H1 (cell line): Measurements from ENCODE around the gene PAX7.

Experiments
- EZH2 ChIP-seq: fragments of 200-600 bp; sonication (generic); IDR thresholded peaks from 2 replicates; pipeline ENCODE4 v1.7.1; 2012; ENCODE audit warnings: low read depth, mild to moderate bottlenecking, moderate library complexity, low read length, inconsistent platforms; ENCODE audit not compliant: severe bottlenecking
- GABPA ChIP-seq: IDR thresholded peaks from 2 replicates; pipeline ENCODE4 v1.6.1; 2011; ENCODE audit warnings: mild to moderate bottlenecking, low read length, moderate library complexity, borderline replicate concordance; ENCODE audit not compliant: insufficient read depth
- POLR2AphosphoS5 ChIP-seq: IDR thresholded peaks from 2 replicates; pipeline ENCODE4 v1.6.1; 2011; ENCODE audit warnings: low read depth, low read length

GRCh38 chr1:18629659-18630510, 761 bp upstream of the PAX7 start:
- TF ChIP-seq EZH2 (peak; percentile 92), POLR2AphosphoS5 (no peak), GABPA (no peak)
